ENCODE measurements around the gene SFXN5.
A peak's percentile ranks its signal among the peaks of the same experiment; 100 is the strongest.

DNA sequence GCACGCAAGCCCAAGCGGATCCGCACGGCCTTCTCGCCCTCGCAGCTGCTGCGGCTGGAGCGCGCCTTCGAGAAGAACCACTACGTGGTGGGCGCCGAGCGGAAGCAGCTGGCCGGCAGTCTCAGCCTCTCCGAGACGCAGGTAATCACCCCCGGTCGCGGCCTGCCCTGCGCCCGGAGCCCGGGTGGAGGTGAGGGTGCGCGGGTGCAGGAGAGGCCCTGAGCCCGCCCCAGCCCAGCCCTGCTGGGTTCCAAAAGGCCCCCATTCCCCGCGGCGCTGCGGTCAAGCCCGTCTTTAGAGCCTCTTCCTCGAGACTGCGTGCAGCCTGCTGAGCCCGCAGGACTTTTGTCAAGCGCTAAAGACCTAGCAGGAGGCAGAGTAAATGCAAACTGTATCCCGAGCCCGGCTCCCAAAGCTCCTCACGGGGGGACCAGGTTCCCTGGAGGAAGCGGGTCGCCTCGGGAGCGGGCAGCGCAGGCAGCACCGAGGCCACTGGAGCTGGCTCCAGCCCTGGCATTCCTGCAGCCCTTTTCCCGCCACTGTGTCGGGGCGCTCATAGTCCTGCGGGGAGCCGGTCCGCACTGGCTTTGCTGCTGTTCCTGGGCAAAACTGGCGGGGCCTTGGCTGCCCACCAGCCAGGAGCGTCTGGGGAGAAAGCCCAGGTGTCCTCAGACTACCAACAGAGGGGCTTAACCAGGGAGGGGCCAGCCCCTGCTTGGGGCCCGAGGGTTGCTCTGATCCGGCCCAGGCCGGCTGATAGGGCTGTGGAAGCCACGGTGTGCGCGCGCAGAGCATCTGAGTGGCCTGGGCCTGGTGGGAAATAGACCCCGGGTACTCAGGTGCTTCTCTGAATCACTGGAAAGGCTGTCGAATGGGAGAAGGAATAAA, 146.9 kb downstream of the SFXN5 start:
- TF ChIP-seq POLR2AphosphoS5 (IDR thresholded peaks at IDR 0.05; ENCODE audit: insufficient read depth, low read depth, low read length) (no peak), POLR2A (IDR thresholded peaks at IDR 0.05; ENCODE audit: low read depth, low read length) (no peak), CTCF (IDR thresholded peaks at IDR 0.05; ENCODE audit: extremely low read depth in 1 of 2, insufficient read depth in 1 of 2, low read depth in 1 of 2, low read length in 2 of 2) (no peak), MAX (IDR thresholded peaks at IDR 0.05; ENCODE audit: insufficient read depth, insufficient read length) (no peak), EZH2 (IDR thresholded peaks at IDR 0.05; ENCODE audit: borderline replicate concordance, low read depth, low read length, severe bottlenecking) (peak; percentile 91)
